Activated B cell treated with CpG ODN at 0.5 μM for 24 hours (primary cell): ENCODE measurements around the gene AXIN1. TPM values are rescaled to one million over a fixed set of nuclear protein-coding genes. Genes with fewer than 3 reads are reported as not detected.

Experiments used
- ATAC-seq: fragments of 200-7000 bp; cut with Tn5 transposase; one replicate; pipeline ENCODE4 v1.10.0; 2021; ENCODE audit warnings: low read depth, mild to moderate bottlenecking, moderate library complexity
- CTCF ChIA-PET: fragments of 350-600 bp; sonication (Branson Sonifier 250); formaldehyde crosslinking; loops from one replicate; lab custom pipeline; 2021; ENCODE audit warnings: antibody characterized with exemption; lab: Charles Lee
- POLR2A ChIA-PET: fragments of 350-600 bp; sonication (Branson Sonifier 250); formaldehyde crosslinking; loops from one replicate; lab custom pipeline; 2021; ENCODE audit warnings: antibody characterized with exemption; lab: Charles Lee
- DNase-seq: peaks from one replicate; pipeline ENCODE4 v3.0.0; 2022
- H3K27ac Mint-ChIP-seq: one replicate; pipeline ENCODE4 v1.8.0; 2020; ENCODE audit warnings: mixed read lengths
- H3K27me3 Mint-ChIP-seq: one replicate; pipeline ENCODE4 v1.8.0; 2021; ENCODE audit warnings: mixed read lengths
- H3K36me3 Mint-ChIP-seq: one replicate; pipeline ENCODE4 v1.8.0; 2021; ENCODE audit warnings: low read depth, mixed read lengths
- H3K4me1 Mint-ChIP-seq: one replicate; pipeline ENCODE4 v1.8.0; 2021; ENCODE audit warnings: mixed read lengths
- H3K4me3 Mint-ChIP-seq: one replicate; pipeline ENCODE4 v1.8.0; 2020; ENCODE audit warnings: mild to moderate bottlenecking, mixed read lengths
- H3K9me3 Mint-ChIP-seq: one replicate; pipeline ENCODE4 v1.8.0; 2020; ENCODE audit warnings: mixed read lengths
- intact Hi-C: fragments of 100-400 bp; cut with micrococcal nuclease; formaldehyde crosslinking; loops from one replicate; pipeline ENCODE4 v1.15.1; 2024
- total RNA-seq: library from RNA; stranded (reverse); gene quantifications from 2 replicates; pipeline ENCODE4 v1.2.3, GENCODE V29; 2022
- TF ChIP-seq, protein P1 (sequence below): fragments of 200-600 bp; IDR thresholded peaks from one replicate; pipeline ENCODE4 v1.8.0; 2022; ENCODE audit warnings: antibody characterized with exemption, mild to moderate bottlenecking

Gene AXIN1
- total RNA-seq, 1 donor from 2014 or later = 30.6 TPM

DNA sequence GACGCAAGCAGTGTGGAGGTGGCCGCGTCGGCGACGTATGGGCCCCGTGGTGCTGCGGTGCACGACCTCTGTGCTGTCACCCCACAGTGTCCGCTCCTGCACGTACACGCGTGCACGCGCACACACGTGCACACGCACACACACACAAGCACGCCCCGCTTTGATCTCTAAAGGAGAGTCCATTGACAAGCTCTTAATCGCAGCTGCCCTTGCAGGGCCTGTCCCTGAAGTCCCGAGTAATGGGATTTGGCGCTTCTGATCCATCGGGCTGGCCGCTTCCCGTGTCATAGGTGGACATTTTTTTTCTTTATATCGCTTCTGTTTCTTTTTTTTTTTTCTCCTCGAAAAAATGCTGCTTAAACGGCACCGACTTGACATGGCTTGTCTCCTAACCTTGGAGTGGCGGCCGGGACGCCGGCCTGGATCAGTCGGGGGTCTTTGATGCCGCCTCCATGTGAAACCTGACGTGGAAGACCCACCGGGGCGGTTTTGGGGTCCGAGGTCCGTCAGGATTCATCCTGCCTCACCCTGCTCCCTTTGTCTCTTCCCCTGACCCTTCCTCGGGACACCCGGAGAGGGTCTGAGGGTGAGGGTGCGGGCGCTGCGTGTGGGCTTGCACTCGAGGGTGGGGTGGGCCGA, 8.3 kb upstream of the AXIN1 start:
- DNase-seq (no peak), ATAC-seq (no peak)
- ChIA-PET CTCF (interaction anchor here (0.9 to 3.1 kb wide), 4 partner anchors 8 to 254 kb away, joined by 3 to 20 read pairs (median 11); no protein-coding TSS in a partner anchor), POLR2A (interaction anchor here (0.5 to 0.8 kb wide), 3 partner anchors 36 to 321 kb away, joined by 3 to 8 read pairs (median 6); no protein-coding TSS in a partner anchor)
- H3K4me3 Mint-ChIP-seq = no peak overlapping the region
- H3K9me3 Mint-ChIP-seq = no peaks in the 10 kb centered on the region
- intact Hi-C loops = no loop called here
- peaks cover 5% of the 10 kb centered on the region for H3K27me3 Mint-ChIP-seq
- H3K4me1 Mint-ChIP-seq = peaks cover 3% of the 10 kb centered on the region
- no peak overlapping the region for H3K27ac Mint-ChIP-seq
- no peaks in the 10 kb centered on the region for H3K36me3 Mint-ChIP-seq
- TF ChIP-seq, protein P1, sequence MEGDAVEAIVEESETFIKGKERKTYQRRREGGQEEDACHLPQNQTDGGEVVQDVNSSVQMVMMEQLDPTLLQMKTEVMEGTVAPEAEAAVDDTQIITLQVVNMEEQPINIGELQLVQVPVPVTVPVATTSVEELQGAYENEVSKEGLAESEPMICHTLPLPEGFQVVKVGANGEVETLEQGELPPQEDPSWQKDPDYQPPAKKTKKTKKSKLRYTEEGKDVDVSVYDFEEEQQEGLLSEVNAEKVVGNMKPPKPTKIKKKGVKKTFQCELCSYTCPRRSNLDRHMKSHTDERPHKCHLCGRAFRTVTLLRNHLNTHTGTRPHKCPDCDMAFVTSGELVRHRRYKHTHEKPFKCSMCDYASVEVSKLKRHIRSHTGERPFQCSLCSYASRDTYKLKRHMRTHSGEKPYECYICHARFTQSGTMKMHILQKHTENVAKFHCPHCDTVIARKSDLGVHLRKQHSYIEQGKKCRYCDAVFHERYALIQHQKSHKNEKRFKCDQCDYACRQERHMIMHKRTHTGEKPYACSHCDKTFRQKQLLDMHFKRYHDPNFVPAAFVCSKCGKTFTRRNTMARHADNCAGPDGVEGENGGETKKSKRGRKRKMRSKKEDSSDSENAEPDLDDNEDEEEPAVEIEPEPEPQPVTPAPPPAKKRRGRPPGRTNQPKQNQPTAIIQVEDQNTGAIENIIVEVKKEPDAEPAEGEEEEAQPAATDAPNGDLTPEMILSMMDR = no peak

DNA sequence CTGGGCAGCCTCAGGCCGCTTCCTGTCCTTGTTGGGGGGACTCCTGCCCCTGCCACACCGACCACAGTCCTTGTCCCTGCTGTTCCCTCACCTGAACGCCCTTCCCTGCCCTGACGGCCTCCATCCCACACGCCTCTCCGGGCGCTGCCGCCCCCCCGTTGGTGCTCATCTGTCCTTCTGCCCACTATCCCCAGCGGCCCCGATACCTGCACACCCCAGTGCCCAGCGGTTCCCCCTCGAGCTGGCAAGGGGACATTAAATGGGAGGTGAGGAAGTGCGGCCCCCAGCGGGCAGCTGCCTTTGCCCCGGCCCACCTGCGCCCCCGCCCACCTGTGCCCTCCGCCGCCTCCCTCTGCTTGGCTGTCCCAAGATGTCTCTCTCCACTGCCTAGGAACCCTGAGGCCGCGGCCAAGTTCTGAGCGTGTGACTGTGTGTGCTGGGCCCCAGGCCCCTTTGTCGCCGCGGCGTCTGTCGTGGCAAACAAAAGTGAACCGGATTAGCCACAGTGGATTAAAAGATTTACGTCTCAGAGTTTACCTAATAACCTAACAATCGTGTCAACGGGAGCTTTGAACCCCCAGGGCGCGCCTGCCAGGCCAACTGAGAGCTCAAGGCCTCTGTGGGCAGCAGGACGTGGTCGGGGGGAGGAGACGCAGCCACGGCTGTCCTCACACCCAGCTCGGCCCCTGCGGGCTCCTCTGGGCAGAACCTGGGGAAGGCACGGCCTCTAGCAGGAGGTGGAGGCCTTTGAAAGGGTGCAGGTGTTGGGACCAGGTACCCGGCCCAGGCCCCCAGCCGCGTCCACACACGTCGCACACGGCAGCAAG, 7.6 kb upstream of the AXIN1 start:
- POLR2A ChIA-PET = interaction anchor here (0.5 kb wide), 1 partner anchor 35 kb away, joined by 3 read pairs; no protein-coding TSS in a partner anchor
- Mint-ChIP-seq H3K36me3 (no peaks in the 10 kb centered on the region), H3K4me1 (peaks cover 3% of the 10 kb centered on the region), H3K27me3 (peaks cover 5% of the 10 kb centered on the region), H3K27ac (no peak overlapping the region), H3K9me3 (no peaks in the 10 kb centered on the region), H3K4me3 (no peak overlapping the region)
- CTCF ChIA-PET = interaction anchor here (3.1 kb wide), 1 partner anchor 253 kb away, joined by 20 read pairs; no protein-coding TSS in a partner anchor
- intact Hi-C loops = no loop called here
- TF ChIP-seq, protein P1 = no peak
- ATAC-seq = no peak
- DNase-seq = no peak

DNA sequence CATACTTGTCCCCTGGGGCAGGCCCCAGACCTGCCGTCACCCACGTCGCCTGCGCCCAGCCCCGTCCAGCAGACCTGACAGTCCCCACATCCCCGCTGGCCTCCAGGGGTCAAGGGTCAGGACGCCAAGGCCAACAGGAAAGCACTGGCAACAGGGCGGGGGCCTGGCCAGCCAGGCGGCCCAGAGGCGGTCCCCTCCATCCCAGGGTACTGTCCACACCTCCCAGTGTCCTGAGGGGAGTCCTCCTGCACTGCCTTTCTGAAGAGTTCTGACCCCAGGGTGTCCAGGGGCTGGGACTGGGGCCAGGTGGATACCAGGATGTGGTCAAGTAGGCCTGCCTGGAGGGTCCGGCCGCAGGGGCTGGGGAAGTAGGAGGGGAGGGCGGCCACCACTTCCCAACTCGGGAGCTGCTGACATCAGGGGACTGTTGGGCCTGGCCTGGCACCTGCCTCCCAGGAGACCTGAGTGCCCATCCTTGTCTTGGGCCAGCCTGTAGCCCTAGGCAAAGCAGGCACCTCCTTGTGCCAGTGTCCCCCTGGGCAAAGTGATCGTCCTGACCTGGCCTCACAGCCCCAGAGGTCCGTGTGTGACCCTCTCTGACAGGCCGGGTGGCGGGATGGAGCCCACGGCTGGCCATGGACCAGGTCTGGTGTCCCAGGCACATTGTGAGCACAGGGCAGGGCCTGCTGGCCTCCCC, 6.7 kb upstream of the AXIN1 start:
- no peaks in the 10 kb centered on the region for H3K36me3 Mint-ChIP-seq
- H3K9me3 Mint-ChIP-seq = no peaks in the 10 kb centered on the region
- DNase-seq (no peak), ATAC-seq (no peak)
- no peak overlapping the region for H3K27ac Mint-ChIP-seq
- intact Hi-C loops = no loop called here
- peaks cover 3% of the 10 kb centered on the region for H3K4me1 Mint-ChIP-seq
- ChIA-PET CTCF (no interaction called here), POLR2A (no interaction called here)
- TF ChIP-seq, protein P1 = no peak
- H3K4me3 Mint-ChIP-seq = no peak overlapping the region
- peaks cover 5% of the 10 kb centered on the region for H3K27me3 Mint-ChIP-seq

DNA sequence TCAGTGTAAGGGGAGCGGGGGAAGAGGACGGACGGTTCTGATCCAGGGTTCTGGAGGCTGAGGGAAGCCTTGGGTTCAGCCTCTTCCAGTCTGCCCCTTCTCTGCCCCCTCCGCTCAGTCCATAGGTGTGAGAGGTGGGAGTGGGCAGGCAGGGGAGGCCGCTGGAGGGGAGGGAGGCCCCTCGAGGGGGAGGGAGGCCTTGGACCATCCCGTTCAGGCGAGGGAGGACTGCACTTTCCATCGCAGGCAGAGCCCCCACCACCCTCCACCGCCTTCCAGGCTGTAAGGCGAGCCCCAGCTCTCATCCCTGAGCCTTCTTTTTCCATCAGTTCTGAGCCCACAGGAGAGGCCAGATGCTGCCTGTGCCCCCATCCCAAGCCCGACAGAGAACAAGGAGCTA, 4.2 kb upstream of the AXIN1 start:
- Mint-ChIP-seq H3K27me3 (no peaks in the 10 kb centered on the region), H3K4me3 (no peak overlapping the region), H3K27ac (no peak overlapping the region), H3K4me1 (no peaks in the 10 kb centered on the region), H3K9me3 (no peaks in the 10 kb centered on the region), H3K36me3 (no peaks in the 10 kb centered on the region)
- POLR2A ChIA-PET = interaction anchor here (0.5 to 1.5 kb wide), 3 partner anchors 12 to 34 kb away, joined by 3 read pairs; partner anchors contain the start of gene MRPL28
- intact Hi-C loops = no loop called here
- no peak for DNase-seq
- CTCF ChIA-PET = no interaction called here
- ATAC-seq = no peak
- TF ChIP-seq, protein P1 = no peak
